Natural killer cell (primary cell): Measurements from ENCODE around the gene MLLT10. TPM values are rescaled to one million over a fixed set of nuclear protein-coding genes. Genes with fewer than 3 reads are reported as not detected.

Experiments used
- ATAC-seq, 3 donors: fragments of 150-1000 bp in 2 of 3; fragments of 200-7000 bp in 1 of 3; cut with Tn5 transposase; 1 replicate in 1 of 3; 2 replicates in 2 of 3; pipeline ENCODE4 v1.10.0; 2021; ENCODE audit warnings: mild to moderate bottlenecking in 2 of 3, moderate library complexity in 2 of 3
- DNase-seq, 2 donors: peaks; one replicate each; pipeline versions ENCODE4 v3.0.0 to v3.0.0-alpha.2; 2013 to 2021; ENCODE audit warnings: mixed read lengths in 1 of 2
- H3K27ac ChIP-seq: one replicate; pipeline ENCODE4 v1.5.1; 2013; ENCODE audit warnings: mild to moderate bottlenecking, low read length
- H3K27me3 ChIP-seq: one replicate; pipeline ENCODE4 v1.6.1; 2013; ENCODE audit warnings: low read length; ENCODE audit not compliant: control insufficient read depth, insufficient read depth
- H3K36me3 ChIP-seq: one replicate; pipeline ENCODE4 v1.6.1; 2013; ENCODE audit warnings: low read length; ENCODE audit not compliant: control insufficient read depth, insufficient read depth
- H3K4me1 ChIP-seq: one replicate; pipeline ENCODE4 v1.6.1; 2013; ENCODE audit warnings: low read length; ENCODE audit not compliant: control insufficient read depth, insufficient read depth
- H3K4me3 ChIP-seq: one replicate; pipeline ENCODE4 v1.5.1; 2013; ENCODE audit warnings: low read length
- H3K9me3 ChIP-seq: one replicate; pipeline ENCODE4 v1.6.1; 2013; ENCODE audit warnings: low read length; ENCODE audit not compliant: control insufficient read depth, insufficient read depth
- H3K27ac Mint-ChIP-seq, 2 donors: one replicate each; pipeline ENCODE4 v1.8.0; 2022; ENCODE audit warnings: mild to moderate bottlenecking in 2 of 2, mixed read lengths in 2 of 2, moderate library complexity in 1 of 2
- H3K27me3 Mint-ChIP-seq, 2 donors: one replicate each; pipeline ENCODE4 v1.8.0; 2022; ENCODE audit warnings: low read depth in 2 of 2, mixed read lengths in 2 of 2
- H3K36me3 Mint-ChIP-seq: one replicate; pipeline ENCODE4 v1.8.0; 2022; ENCODE audit warnings: mixed read lengths
- H3K4me1 Mint-ChIP-seq, 2 donors: one replicate each; pipeline ENCODE4 v1.8.0; 2022; ENCODE audit warnings: mixed read lengths in 2 of 2
- H3K4me3 Mint-ChIP-seq: one replicate; pipeline ENCODE4 v1.8.0; 2022; ENCODE audit warnings: mild to moderate bottlenecking, moderate library complexity, mixed read lengths
- H3K9me3 Mint-ChIP-seq, 2 donors: one replicate each; pipeline ENCODE4 v1.8.0; 2022; ENCODE audit warnings: mixed read lengths in 2 of 2
- CTCF ChIP-seq: fragments of 200-600 bp; IDR thresholded peaks from one replicate; pipeline ENCODE4 v1.8.0; 2022; ENCODE audit warnings: antibody characterized with exemption
- WGBS: methylation state at CpG from one replicate; pipeline ENCODE4 v1.1.7; 2013; ENCODE audit warnings: missing lambda C conversion rate; ENCODE audit not compliant: insufficient coverage; 5-methylcytosine and 5-hydroxymethylcytosine counted together
- intact Hi-C: fragments of 100-400 bp; cut with micrococcal nuclease; formaldehyde crosslinking; loops from one replicate; pipeline ENCODE4 v1.14.2; 2022
- total RNA-seq, 4 donors: library from RNA; stranded (reverse); fragments of 120-200 nt in 1 of 4; gene quantifications; one replicate each; pipeline versions ENCODE4 v1.2.3 to v1.2.4, GENCODE V29; 2013 to 2022

Gene MLLT10
- total RNA-seq, 3 donors from 2014 or later (not counting 1 experiment from before 2014, with no cell fraction given): 40.4 to 65.2 (median 60.0) TPM

- ATAC-seq: no peak
- no peak overlapping the region for H3K4me3 Mint-ChIP-seq
- Histone ChIP-seq H3K27ac (no peak overlapping the region), H3K4me1 (no peaks in the 10 kb centered on the region), H3K27me3 (no peaks in the 10 kb centered on the region), H3K9me3 (no peaks in the 10 kb centered on the region), H3K4me3 (no peak overlapping the region), H3K36me3 (peaks cover 8% of the 10 kb centered on the region)
- no peak overlapping the region for H3K27ac Mint-ChIP-seq
- TF ChIP-seq CTCF: no peak
- no peaks in the 10 kb centered on the region for H3K9me3 Mint-ChIP-seq
- H3K4me1 Mint-ChIP-seq: peaks cover 13 to 15% of the 10 kb centered on the region in 2 donors
- H3K36me3 Mint-ChIP-seq: no peaks in the 10 kb centered on the region
- intact Hi-C loops: no loop called here
- WGBS: no CpG with 5 or more reads among the region's 1 CpG
- DNase-seq: no peak
- no peaks in the 10 kb centered on the region for H3K27me3 Mint-ChIP-seq
Measured at GRCh38 chr10:21668831-21669230, 134.8 kb downstream of the MLLT10 start.

DNA sequence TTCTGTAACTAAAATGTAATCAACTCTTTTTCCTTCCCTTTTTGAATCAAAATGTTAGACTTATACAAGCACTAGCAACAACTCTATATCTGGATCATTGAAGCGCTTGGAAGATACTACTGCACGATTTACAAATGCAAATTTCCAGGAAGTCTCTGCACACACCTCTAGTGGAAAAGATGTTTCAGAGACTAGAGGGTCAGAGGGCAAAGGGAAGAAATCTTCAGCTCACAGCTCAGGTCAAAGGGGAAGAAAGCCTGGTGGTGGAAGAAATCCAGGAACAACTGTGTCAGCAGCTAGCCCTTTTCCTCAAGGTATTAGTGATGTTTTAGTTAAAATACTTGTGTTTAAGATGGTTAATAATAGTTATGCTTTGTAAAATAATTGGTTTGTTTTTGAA lies 136.4 kb downstream of the MLLT10 start:
- Mint-ChIP-seq H3K36me3 (no peaks in the 10 kb centered on the region), H3K9me3 (no peaks in the 10 kb centered on the region), H3K27ac (no peak overlapping the region), H3K4me3 (no peak overlapping the region), H3K4me1 (peaks cover 13 to 15% of the 10 kb centered on the region in 2 donors), H3K27me3 (no peaks in the 10 kb centered on the region)
- Histone ChIP-seq H3K36me3 (peaks cover 8% of the 10 kb centered on the region), H3K27ac (no peak overlapping the region), H3K27me3 (no peaks in the 10 kb centered on the region), H3K4me3 (no peak overlapping the region), H3K9me3 (no peaks in the 10 kb centered on the region), H3K4me1 (no peaks in the 10 kb centered on the region)
- no peak for TF ChIP-seq CTCF
- ATAC-seq (no peak), DNase-seq (no peak)
- intact Hi-C loops: no loop called here
- 80% methylated on average over 2 of the region's 2 CpGs for WGBS

- H3K9me3 Mint-ChIP-seq: no peaks in the 10 kb centered on the region
- WGBS: no CpG with 5 or more reads among the region's 2 CpGs
- H3K27ac Mint-ChIP-seq: no peak overlapping the region
- H3K4me1 Mint-ChIP-seq: peaks cover 1 to 10% of the 10 kb centered on the region in 2 donors
- H3K4me3 ChIP-seq: no peak overlapping the region
- no peak overlapping the region for H3K27ac ChIP-seq
- ATAC-seq (no peak), DNase-seq (no peak)
- H3K36me3 ChIP-seq: peaks cover 8% of the 10 kb centered on the region
- intact Hi-C loops: loop anchor here (2.0 kb wide), 1 partner anchor 177 kb away; no protein-coding TSS in a partner anchor
- H3K27me3 Mint-ChIP-seq: no peaks in the 10 kb centered on the region
- no peak overlapping the region for H3K4me3 Mint-ChIP-seq
- H3K4me1 ChIP-seq: no peaks in the 10 kb centered on the region
- TF ChIP-seq CTCF: no peak
- H3K36me3 Mint-ChIP-seq: no peaks in the 10 kb centered on the region
- H3K9me3 ChIP-seq: no peaks in the 10 kb centered on the region
- no peaks in the 10 kb centered on the region for H3K27me3 ChIP-seq
Measured at GRCh38 chr10:21673668-21674067, 139.6 kb downstream of the MLLT10 start.

DNA sequence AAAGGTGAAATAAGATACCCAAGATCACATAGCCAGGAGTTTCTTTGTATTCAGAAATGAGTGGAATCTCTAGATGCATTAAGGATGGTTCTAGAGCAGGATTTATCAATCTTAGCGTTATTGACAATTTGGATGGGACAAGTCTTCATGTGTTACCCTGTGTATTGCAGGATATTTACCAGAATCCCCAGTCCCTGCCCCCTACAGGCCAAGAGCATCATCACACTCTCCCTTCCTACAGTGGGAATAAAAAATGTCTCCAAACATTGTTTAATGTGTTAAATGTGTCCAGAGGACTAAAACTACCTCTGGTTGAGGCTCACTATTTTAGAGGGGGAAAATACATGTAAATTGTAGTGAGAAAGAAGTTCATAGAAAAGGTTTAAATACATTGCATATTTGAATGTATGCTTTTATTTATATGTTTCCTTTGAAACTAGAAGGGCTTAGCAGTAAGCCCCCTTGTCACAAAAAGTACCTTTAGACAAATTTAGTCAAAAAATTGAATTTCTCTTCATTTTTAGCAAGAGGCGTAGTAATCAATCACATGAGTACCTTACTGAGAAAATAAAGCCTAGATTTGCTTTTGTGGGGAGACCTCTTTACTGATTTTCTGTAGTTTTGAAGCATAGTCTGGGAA lies 141.2 kb downstream of the MLLT10 start:
- Mint-ChIP-seq H3K4me1 (peaks cover 0 to 3% of the 10 kb centered on the region in 2 donors), H3K4me3 (no peak overlapping the region), H3K9me3 (no peaks in the 10 kb centered on the region), H3K36me3 (no peaks in the 10 kb centered on the region), H3K27ac (no peak overlapping the region), H3K27me3 (no peaks in the 10 kb centered on the region)
- Histone ChIP-seq H3K27ac (no peak overlapping the region), H3K4me1 (no peaks in the 10 kb centered on the region), H3K36me3 (peaks cover 8% of the 10 kb centered on the region), H3K9me3 (no peaks in the 10 kb centered on the region), H3K4me3 (no peak overlapping the region), H3K27me3 (no peaks in the 10 kb centered on the region)
- peak; percentile 78 for TF ChIP-seq CTCF
- WGBS: 88% methylated on average over 1 of the region's 2 CpGs
- peak; percentile 53 to 76 (median 55) for ATAC-seq
- intact Hi-C loops: loop anchor here (2.0 kb wide), 1 partner anchor 178 kb away; no protein-coding TSS in a partner anchor
- peak in 1 of 2 donors; percentile 61 for DNase-seq
